Measurements from ENCODE around the gene RLF. TPM values are rescaled to one million over a fixed set of nuclear protein-coding genes. Genes with fewer than 3 reads are reported as not detected.

Gene RLF
- total RNA-seq, 6 donors from 2014 or later: 8.9 to 22.3 (median 11.0) TPM

DNA sequence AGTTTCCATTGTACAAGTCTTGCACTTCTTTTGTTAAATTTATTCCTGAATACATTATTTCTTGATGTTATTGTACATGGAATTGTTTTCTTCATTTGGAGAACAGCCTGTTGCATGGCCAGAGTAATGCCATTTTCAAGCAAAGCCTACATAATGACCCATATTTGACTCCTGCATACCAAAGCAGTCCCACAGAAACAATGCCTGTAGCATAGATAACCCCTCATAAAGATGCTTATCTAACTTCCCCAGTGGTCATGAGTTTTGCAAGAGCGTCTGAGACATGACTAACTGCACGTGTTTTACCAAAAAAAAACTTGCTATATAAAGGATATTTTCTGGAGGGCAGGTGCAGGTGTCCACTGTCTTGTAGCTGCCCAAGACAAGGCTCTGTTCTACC, 30.3 kb upstream of the RLF start:
- WGBS, 2 donors: 23 to 29% methylated on average over 2 of the region's 2 CpGs
- no peak overlapping the region for H3K27ac ChIP-seq
- peaks cover 0 to 6% (median 3%) of the 10 kb centered on the region in 4 donors for H3K4me1 ChIP-seq
- H3K4me3 ChIP-seq: no peak overlapping the region
- ATAC-seq (ENCODE audit: low FRiP score in 2 of 2) (no peak), DNase-seq (no peak)
- H3K9me3 ChIP-seq: no peaks in the 10 kb centered on the region
- no peaks in the 10 kb centered on the region for H3K27me3 ChIP-seq
- no peaks in the 10 kb centered on the region for H3K36me3 ChIP-seq
- TF ChIP-seq POLR2A (IDR thresholded peaks at IDR 0.05): no peak
- TF ChIP-seq POLR2AphosphoS5 (IDR thresholded peaks at IDR 0.05): no peak

DNA sequence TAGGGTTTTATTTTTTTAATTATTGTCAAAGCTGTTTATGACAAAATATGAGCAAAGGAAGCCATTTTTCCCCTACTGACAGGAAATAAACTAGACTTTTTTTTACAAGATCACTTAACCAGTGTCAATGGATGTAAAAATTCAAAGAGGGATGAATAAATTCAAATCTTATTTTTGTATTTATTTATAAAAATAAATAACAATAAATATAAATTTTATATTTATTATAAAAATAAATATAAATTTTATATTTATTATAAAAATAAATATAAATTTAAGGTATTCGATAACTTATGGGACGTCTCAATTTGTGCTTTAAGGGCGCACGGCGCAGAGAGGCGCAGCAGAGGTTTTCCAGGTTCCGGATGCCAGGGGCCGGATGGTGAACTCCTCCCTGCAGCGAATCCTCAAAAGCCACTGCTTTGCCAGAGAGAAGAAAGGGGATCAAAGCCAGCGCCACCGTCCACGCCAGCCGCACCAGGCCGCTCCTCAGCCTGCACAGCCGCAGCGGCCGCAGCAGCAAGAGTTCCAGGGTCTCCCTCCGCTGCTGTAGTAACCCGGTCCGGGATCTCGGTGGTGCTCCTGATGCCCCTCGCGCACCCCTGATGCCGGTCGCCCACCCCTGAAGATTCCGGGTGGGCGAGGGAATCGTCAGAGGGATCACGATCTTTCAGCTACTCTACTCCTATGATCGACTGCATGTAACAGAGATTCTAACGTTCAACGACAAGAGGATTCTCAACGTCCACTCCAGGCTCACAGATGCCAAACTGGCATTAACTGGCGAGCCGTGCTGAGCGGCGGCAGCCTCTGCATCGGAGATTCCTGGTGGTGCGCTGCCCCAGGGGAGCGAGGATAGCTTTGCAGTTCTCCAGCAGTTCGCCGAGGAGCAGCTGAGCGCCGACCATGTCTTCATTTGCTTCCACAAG, 28.5 kb upstream of the RLF start:
- DNase-seq (peak in 1 of 2 donors; percentile 78), ATAC-seq (ENCODE audit: low FRiP score in 2 of 2) (no peak)
- no peaks in the 10 kb centered on the region for H3K9me3 ChIP-seq
- H3K27ac ChIP-seq: no peak overlapping the region
- no peaks in the 10 kb centered on the region for H3K27me3 ChIP-seq
- H3K4me3 ChIP-seq: peak overlapping the region in 1 of 4 donors; percentile 13
- WGBS, 2 donors: 32 to 61% methylated on average over 31 to 32 of the region's 44 CpGs
- TF ChIP-seq, protein P1, sequence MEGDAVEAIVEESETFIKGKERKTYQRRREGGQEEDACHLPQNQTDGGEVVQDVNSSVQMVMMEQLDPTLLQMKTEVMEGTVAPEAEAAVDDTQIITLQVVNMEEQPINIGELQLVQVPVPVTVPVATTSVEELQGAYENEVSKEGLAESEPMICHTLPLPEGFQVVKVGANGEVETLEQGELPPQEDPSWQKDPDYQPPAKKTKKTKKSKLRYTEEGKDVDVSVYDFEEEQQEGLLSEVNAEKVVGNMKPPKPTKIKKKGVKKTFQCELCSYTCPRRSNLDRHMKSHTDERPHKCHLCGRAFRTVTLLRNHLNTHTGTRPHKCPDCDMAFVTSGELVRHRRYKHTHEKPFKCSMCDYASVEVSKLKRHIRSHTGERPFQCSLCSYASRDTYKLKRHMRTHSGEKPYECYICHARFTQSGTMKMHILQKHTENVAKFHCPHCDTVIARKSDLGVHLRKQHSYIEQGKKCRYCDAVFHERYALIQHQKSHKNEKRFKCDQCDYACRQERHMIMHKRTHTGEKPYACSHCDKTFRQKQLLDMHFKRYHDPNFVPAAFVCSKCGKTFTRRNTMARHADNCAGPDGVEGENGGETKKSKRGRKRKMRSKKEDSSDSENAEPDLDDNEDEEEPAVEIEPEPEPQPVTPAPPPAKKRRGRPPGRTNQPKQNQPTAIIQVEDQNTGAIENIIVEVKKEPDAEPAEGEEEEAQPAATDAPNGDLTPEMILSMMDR (IDR thresholded peaks at IDR 0.05): no peak
- TF ChIP-seq POLR2A (IDR thresholded peaks at IDR 0.05): no peak
- no peak for TF ChIP-seq POLR2AphosphoS5 (IDR thresholded peaks at IDR 0.05)
- no peak for TF ChIP-seq EP300 (IDR thresholded peaks at IDR 0.05)
- H3K36me3 ChIP-seq: no peaks in the 10 kb centered on the region
- H3K4me1 ChIP-seq: peaks cover 0 to 6% (median 3%) of the 10 kb centered on the region in 4 donors

DNA sequence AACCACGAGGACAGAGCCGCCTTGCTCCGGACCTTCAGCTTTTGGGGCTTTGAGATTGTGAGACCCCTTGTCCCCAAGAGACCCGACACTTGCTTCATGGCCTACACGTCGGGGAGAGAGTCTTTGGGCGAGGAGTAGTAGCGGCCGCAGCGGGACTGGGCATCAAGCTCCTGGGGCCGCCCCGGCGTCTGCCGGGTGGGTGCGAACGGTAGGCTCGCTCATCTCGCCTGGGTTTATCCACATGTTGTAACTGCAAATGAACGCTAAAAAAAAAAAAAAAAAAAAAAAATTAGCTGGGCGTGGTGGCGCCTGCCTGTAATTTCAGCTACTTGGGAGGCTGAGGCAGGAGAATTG, 27.9 kb upstream of the RLF start:
- DNase-seq: peak in 1 of 2 donors; percentile 41
- no peak for ATAC-seq (ENCODE audit: low FRiP score in 2 of 2)
- H3K4me3 ChIP-seq: no peak overlapping the region
- peaks cover 0 to 6% (median 3%) of the 10 kb centered on the region in 4 donors for H3K4me1 ChIP-seq
- TF ChIP-seq POLR2A (IDR thresholded peaks at IDR 0.05) (no peak), POLR2AphosphoS5 (IDR thresholded peaks at IDR 0.05) (no peak), EP300 (IDR thresholded peaks at IDR 0.05) (no peak)
- TF ChIP-seq, protein P1 (IDR thresholded peaks at IDR 0.05): no peak
- no peaks in the 10 kb centered on the region for H3K9me3 ChIP-seq
- H3K27ac ChIP-seq: no peak overlapping the region
- WGBS, 2 donors: 73 to 83% methylated on average over 14 to 21 of the region's 21 CpGs
- no peaks in the 10 kb centered on the region for H3K27me3 ChIP-seq
- H3K36me3 ChIP-seq: no peaks in the 10 kb centered on the region

DNA sequence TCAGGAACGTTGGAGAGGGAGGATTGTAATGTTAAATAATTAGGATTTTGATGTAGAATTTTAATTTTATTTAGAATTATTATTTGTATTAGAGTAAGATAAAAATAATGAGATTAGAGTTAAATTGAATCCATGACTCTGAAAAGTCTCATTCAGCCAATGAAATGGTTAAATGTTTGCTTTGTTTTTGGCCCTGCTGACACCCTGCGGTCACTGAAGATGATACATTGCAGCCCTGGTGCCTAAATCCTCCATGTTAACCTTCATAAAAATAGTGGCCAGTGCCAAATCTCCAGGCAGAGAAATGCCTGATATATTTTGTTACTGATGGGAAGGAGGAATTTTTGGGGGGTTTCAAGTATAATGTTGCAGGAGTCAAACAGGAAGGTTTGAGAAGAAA, 27.3 kb upstream of the RLF start:
- ATAC-seq (ENCODE audit: low FRiP score in 2 of 2) (no peak), DNase-seq (no peak)
- Histone ChIP-seq H3K27me3 (no peaks in the 10 kb centered on the region), H3K4me3 (no peak overlapping the region), H3K27ac (no peak overlapping the region), H3K4me1 (peaks cover 0 to 6% (median 3%) of the 10 kb centered on the region in 4 donors), H3K9me3 (no peaks in the 10 kb centered on the region), H3K36me3 (no peaks in the 10 kb centered on the region)
- TF ChIP-seq EP300 (IDR thresholded peaks at IDR 0.05) (no peak), POLR2A (IDR thresholded peaks at IDR 0.05) (no peak), POLR2AphosphoS5 (IDR thresholded peaks at IDR 0.05) (no peak)
- TF ChIP-seq, protein P1 (IDR thresholded peaks at IDR 0.05): no peak
- WGBS, 2 donors: 54 to 58% methylated on average over 2 of the region's 2 CpGs

DNA sequence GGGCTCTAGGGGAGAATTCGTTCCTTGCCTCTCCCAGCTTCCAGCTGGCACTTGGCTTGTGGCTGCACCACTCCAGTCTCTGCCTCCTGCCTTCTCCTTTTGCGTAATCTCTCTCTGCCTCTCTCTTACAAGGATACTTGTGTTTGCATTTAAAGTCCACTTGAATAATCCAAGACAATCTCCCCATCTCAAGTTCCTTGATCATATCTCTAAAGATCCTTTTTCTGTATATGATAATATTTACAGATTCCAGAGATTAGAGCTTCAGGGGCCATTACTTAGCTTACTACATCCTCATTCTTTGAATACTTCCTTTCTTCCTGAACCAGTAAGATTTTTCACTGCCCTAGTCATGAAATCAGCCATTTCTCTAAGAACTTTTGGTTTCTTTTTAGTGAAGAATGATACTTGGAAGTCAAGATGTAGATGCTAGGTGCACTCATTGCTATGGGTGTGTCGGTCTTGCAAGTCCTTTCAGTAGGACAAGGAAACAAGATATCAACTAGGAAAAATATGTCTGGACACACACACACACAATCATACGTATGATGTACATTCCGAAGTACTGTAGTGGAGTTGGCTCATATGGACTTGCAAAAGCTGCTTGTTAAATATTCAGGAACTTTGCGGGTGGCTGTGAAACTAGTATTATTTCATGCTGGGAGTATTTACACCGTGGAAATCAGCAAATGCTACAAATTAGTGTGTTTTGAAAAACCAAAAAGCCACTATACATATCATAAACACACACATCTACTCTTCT, 20.8 kb upstream of the RLF start:
- H3K27me3 ChIP-seq: no peaks in the 10 kb centered on the region
- peak overlapping the region; percentile 21 to 67 (median 59) for H3K27ac ChIP-seq
- 50 to 57% methylated on average over 7 of the region's 7 CpGs for WGBS, 2 donors
- no peaks in the 10 kb centered on the region for H3K9me3 ChIP-seq
- DNase-seq: peak in 1 of 2 donors; percentile 60
- TF ChIP-seq POLR2A (IDR thresholded peaks at IDR 0.05) (no peak), EP300 (IDR thresholded peaks at IDR 0.05) (no peak), POLR2AphosphoS5 (IDR thresholded peaks at IDR 0.05) (no peak)
- TF ChIP-seq, protein P1 (IDR thresholded peaks at IDR 0.05): peak in 1 of 6 experiments; percentile 25
- no peak overlapping the region for H3K4me3 ChIP-seq
- H3K36me3 ChIP-seq: no peaks in the 10 kb centered on the region
- peak; percentile 38 to 69 for ATAC-seq (ENCODE audit: low FRiP score in 2 of 2)
- H3K4me1 ChIP-seq: peaks cover 0 to 10% (median 0%) of the 10 kb centered on the region in 4 donors
